ENCODE results near the gene GLRX3.

DNA sequence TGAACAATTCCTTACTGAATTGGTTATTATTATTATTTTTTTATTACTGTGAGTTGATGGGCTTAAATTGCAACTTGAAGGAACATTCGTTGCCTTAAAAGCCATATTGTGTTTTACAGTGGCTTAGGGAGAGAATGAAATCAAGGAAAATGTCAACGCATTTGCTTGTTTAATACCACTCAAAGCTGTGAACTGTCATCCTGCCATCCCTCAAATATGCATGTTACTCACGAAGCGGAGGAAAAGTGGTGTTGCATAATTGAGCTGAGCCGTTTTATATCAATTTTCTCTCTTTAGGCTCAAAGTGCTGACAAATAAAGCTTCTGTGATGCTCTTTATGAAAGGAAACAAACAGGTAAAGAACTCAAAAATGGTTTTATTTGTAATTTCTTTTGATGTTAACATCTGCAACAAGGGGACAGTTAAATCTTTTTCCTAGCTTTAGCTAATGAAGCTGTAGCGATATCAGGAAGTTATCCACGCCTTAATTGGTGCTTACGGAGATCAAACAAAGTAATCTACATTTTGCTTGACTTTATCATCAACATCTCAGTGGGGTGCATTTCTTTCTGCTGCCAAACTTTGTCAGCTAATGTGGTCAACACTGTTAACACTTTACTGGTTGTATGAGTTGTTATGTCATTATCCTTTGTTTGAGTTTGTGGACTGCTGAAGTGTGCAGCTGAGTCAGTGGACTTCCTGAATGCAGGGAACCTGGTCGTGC is 33.1 kb downstream of the GLRX3 start:
- TF ChIP-seq, protein P1, sequence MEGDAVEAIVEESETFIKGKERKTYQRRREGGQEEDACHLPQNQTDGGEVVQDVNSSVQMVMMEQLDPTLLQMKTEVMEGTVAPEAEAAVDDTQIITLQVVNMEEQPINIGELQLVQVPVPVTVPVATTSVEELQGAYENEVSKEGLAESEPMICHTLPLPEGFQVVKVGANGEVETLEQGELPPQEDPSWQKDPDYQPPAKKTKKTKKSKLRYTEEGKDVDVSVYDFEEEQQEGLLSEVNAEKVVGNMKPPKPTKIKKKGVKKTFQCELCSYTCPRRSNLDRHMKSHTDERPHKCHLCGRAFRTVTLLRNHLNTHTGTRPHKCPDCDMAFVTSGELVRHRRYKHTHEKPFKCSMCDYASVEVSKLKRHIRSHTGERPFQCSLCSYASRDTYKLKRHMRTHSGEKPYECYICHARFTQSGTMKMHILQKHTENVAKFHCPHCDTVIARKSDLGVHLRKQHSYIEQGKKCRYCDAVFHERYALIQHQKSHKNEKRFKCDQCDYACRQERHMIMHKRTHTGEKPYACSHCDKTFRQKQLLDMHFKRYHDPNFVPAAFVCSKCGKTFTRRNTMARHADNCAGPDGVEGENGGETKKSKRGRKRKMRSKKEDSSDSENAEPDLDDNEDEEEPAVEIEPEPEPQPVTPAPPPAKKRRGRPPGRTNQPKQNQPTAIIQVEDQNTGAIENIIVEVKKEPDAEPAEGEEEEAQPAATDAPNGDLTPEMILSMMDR (IDR thresholded peaks at IDR 0.05), result no peak
- TF ChIP-seq POLR2A (IDR thresholded peaks at IDR 0.05), result no peak

All from right lobe of liver (tissue), 4 donors.